CD4-positive, alpha-beta T cell treated with Interferon alpha-2 for 1 hour (primary cell): ENCODE data around the gene SOST.

Experiments used
- DNase-seq, 2 donors: peaks; one replicate each; pipeline ENCODE4 v3.0.0-alpha.2; 2020 to 2022

SOST gene

GRCh38 chr17:43774304-43775250 lies 16.0 kb upstream of the SOST start:
- DNase-seq = no peak

- DNase-seq = peak; percentile 33 to 65
Observed at GRCh38 chr17:43772877-43773648, 14.5 kb upstream of the SOST start.

- no peak for DNase-seq
Observed at GRCh38 chr17:43771463-43771862, 12.9 kb upstream of the SOST start.

- DNase-seq = no peak
Observed at GRCh38 chr17:43770957-43771356, 12.4 kb upstream of the SOST start.

- DNase-seq = no peak
Observed at GRCh38 chr17:43769859-43770258, 11.3 kb upstream of the SOST start.

- no peak for DNase-seq
Observed at GRCh38 chr17:43769426-43769825, 10.8 kb upstream of the SOST start.

GRCh38 chr17:43768943-43769342 lies 10.4 kb upstream of the SOST start:
- no peak for DNase-seq

GRCh38 chr17:43768382-43768781 lies 9.8 kb upstream of the SOST start:
- peak; percentile 21 to 61 for DNase-seq

GRCh38 chr17:43767713-43768059 lies 9.1 kb upstream of the SOST start:
- no peak for DNase-seq

GRCh38 chr17:43767053-43767712 lies 8.6 kb upstream of the SOST start:
- no peak for DNase-seq

- DNase-seq = peak; percentile 18 to 28
Observed at GRCh38 chr17:43766413-43767052, 7.9 kb upstream of the SOST start.

GRCh38 chr17:43760254-43760852 lies 1.8 kb upstream of the SOST start:
- peak; percentile 85 to 88 for DNase-seq

GRCh38 chr17:43759836-43760235 lies 1.2 kb upstream of the SOST start:
- DNase-seq = no peak

- no peak for DNase-seq
Observed at GRCh38 chr17:43758086-43758485, 505 bp downstream of the SOST start.

- no peak for DNase-seq
Observed at GRCh38 chr17:43757171-43757660, 1.4 kb downstream of the SOST start.

GRCh38 chr17:43756201-43756600 lies 2.4 kb downstream of the SOST start:
- DNase-seq = no peak

GRCh38 chr17:43755389-43755875 lies 3.2 kb downstream of the SOST start:
- DNase-seq = no peak

GRCh38 chr17:43754947-43755346 lies 3.6 kb downstream of the SOST start:
- DNase-seq = no peak

GRCh38 chr17:43753493-43754129 lies 5.0 kb downstream of the SOST start:
- DNase-seq = peak in 1 of 2 donors; percentile 13

- DNase-seq = no peak
Observed at GRCh38 chr17:43750153-43750552, 8.4 kb downstream of the SOST start.

- no peak for DNase-seq
Observed at GRCh38 chr17:43745541-43745940, 13.1 kb downstream of the SOST start.

GRCh38 chr17:43741636-43742035 lies 17.0 kb downstream of the SOST start:
- no peak for DNase-seq
